ENCODE results near the gene CCL8.

CCL8 gene

DNA sequence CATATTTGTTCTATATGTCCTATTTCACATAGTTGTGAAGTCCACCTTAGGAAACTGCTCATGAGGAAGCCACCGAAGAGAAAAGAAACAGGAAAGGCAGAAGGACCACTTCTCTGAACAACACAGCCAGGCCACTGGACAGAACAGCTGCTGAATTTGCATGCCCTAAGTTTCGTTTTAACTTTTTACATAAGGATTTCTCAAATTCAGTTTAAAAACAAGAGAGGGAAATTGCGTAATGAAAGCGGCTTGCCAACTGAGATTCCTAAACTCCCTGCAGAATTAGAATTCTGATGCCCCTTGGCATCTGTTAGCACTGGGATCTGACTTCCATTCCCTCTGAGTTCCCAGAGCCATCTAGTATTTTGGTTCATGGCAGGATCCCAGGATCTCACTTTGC lies 5.0 kb upstream of the CCL8 start:
- TF ChIP-seq EGR1 (IDR thresholded peaks at IDR 0.05) (no peak), YY1 (IDR thresholded peaks at IDR 0.05; ENCODE audit: low read depth) (no peak), REST (IDR thresholded peaks at IDR 0.05; ENCODE audit: low read depth) (no peak), TAF1 (IDR thresholded peaks at IDR 0.05; ENCODE audit: low read depth) (no peak)

DNA sequence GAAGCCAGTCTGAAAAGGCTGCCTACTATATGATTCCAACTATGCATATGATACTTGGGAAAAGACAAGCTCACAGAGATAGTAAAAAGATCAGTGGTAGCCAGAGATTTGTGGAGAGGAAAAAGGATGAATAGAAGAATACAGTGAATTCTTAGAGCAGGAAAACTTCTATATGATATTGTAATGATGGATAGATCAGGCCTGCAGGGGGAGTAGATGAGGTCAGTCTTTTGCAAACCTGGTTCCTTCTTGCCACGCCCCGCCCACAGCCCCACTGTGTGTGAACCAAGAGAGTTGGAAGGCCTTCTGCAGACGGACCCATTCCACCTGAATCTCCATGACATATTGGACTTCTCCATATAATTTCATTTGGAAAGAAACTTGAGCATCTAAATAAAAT lies 761 bp upstream of the CCL8 start:
- TF ChIP-seq TAF1 (IDR thresholded peaks at IDR 0.05; ENCODE audit: low read depth) (no peak), USF1 (IDR thresholded peaks at IDR 0.05) (no peak), ZBTB7A (IDR thresholded peaks at IDR 0.05; ENCODE audit: low read depth) (no peak), TEAD4 (IDR thresholded peaks at IDR 0.05) (no peak)

DNA sequence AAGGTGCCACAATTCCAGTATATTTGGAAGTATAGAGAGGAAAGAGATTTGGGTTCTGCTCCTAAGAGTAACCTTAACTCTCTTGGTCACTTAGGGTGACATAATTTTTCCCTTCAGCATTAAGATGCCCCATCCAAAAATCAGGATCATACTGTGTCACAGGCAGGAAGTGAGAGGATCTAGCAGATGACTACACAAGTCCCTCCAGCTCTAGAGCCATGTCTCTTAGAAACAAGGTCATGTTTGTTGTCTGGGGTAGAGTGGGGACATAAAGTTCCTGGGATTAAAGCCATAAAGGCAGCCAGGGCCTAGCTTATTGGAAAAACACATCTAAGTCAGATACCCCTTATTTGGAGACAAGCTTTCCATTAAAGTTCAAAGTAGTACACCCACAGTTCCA lies 2.7 kb downstream of the CCL8 start:
- no peak for TF ChIP-seq TAF1 (IDR thresholded peaks at IDR 0.05; ENCODE audit: low read depth)
- no peak for TF ChIP-seq YY1 (IDR thresholded peaks at IDR 0.05; ENCODE audit: low read depth)
- TF ChIP-seq TCF12 (IDR thresholded peaks at IDR 0.05; ENCODE audit: low read depth): no peak
- TF ChIP-seq EP300 (IDR thresholded peaks at IDR 0.05; ENCODE audit: borderline replicate concordance): no peak
- TF ChIP-seq NFIC (IDR thresholded peaks at IDR 0.05): no peak
- no peak for TF ChIP-seq CEBPB (IDR thresholded peaks at IDR 0.05)
- no peak for TF ChIP-seq FOXM1 (IDR thresholded peaks at IDR 0.05; ENCODE audit: borderline replicate concordance, low read depth)

- TF ChIP-seq TAF1 (IDR thresholded peaks at IDR 0.05; ENCODE audit: low read depth): no peak
- TF ChIP-seq NFIC (IDR thresholded peaks at IDR 0.05): no peak
- no peak for TF ChIP-seq CREB1 (IDR thresholded peaks at IDR 0.05; ENCODE audit: low read depth)
- TF ChIP-seq EP300 (IDR thresholded peaks at IDR 0.05; ENCODE audit: borderline replicate concordance): no peak
- no peak for TF ChIP-seq USF1 (IDR thresholded peaks at IDR 0.05)
- no peak for TF ChIP-seq CEBPB (IDR thresholded peaks at IDR 0.05)
- no peak for TF ChIP-seq TCF12 (IDR thresholded peaks at IDR 0.05; ENCODE audit: low read depth)
- TF ChIP-seq YY1 (IDR thresholded peaks at IDR 0.05; ENCODE audit: low read depth): no peak
- no peak for TF ChIP-seq EGR1 (IDR thresholded peaks at IDR 0.05)
- no peak for TF ChIP-seq FOXM1 (IDR thresholded peaks at IDR 0.05; ENCODE audit: borderline replicate concordance, low read depth)
- TF ChIP-seq TEAD4 (IDR thresholded peaks at IDR 0.05): no peak
- no peak for TF ChIP-seq REST (IDR thresholded peaks at IDR 0.05; ENCODE audit: low read depth)
- no peak for TF ChIP-seq ZBTB7A (IDR thresholded peaks at IDR 0.05; ENCODE audit: low read depth)
- TF ChIP-seq MAX (IDR thresholded peaks at IDR 0.05): no peak
- TF ChIP-seq RAD21 (IDR thresholded peaks at IDR 0.05; ENCODE audit: low read depth): no peak
Measured at GRCh38 chr17:34337701-34338100, 18.5 kb downstream of the CCL8 start.

GRCh38 chr17:34339138-34339770 lies 20.0 kb downstream of the CCL8 start:
- TF ChIP-seq CREB1 (IDR thresholded peaks at IDR 0.05; ENCODE audit: low read depth) (no peak), YY1 (IDR thresholded peaks at IDR 0.05; ENCODE audit: low read depth) (no peak), REST (IDR thresholded peaks at IDR 0.05; ENCODE audit: low read depth) (no peak), EGR1 (IDR thresholded peaks at IDR 0.05) (no peak), EP300 (IDR thresholded peaks at IDR 0.05; ENCODE audit: borderline replicate concordance) (no peak), FOXM1 (IDR thresholded peaks at IDR 0.05; ENCODE audit: borderline replicate concordance, low read depth) (no peak), TCF12 (IDR thresholded peaks at IDR 0.05; ENCODE audit: low read depth) (no peak), TEAD4 (IDR thresholded peaks at IDR 0.05) (no peak)
